ENCODE measurements around the gene PCED1B.

PCED1B gene

GRCh38 chr12:47221256-47222023 lies 142.0 kb downstream of the PCED1B start:
- Histone ChIP-seq H3K27me3 (ENCODE audit: insufficient read depth, low read length) (no peaks in the 10 kb centered on the region), H3K27ac (ENCODE audit: low read depth, low read length) (no peak overlapping the region), H3K4me1 (ENCODE audit: control insufficient read depth, insufficient read depth, low read length, unreplicated experiment) (peaks cover 17% of the 10 kb centered on the region), H3K36me3 (ENCODE audit: insufficient read depth, low read length) (no peaks in the 10 kb centered on the region), H3K79me2 (ENCODE audit: control insufficient read depth, insufficient read depth, low read length, unreplicated experiment) (no peaks in the 10 kb centered on the region), H2AFZ (ENCODE audit: low read length, unreplicated experiment) (no peak overlapping the region), H3K4me3 (ENCODE audit: low read depth, low read length) (no peak overlapping the region)

GRCh38 chr12:47222520-47223030 lies 143.2 kb downstream of the PCED1B start:
- Histone ChIP-seq H3K4me1 (ENCODE audit: control insufficient read depth, insufficient read depth, low read length, unreplicated experiment) (peaks cover 17% of the 10 kb centered on the region), H2AFZ (ENCODE audit: low read length, unreplicated experiment) (peak overlapping the region; percentile 51), H3K79me2 (ENCODE audit: control insufficient read depth, insufficient read depth, low read length, unreplicated experiment) (no peaks in the 10 kb centered on the region), H3K27ac (ENCODE audit: low read depth, low read length) (no peak overlapping the region), H3K4me3 (ENCODE audit: low read depth, low read length) (0 out of 2 replicates have a peak overlapping the region, but pooled peaks have one; percentile 27), H3K36me3 (ENCODE audit: insufficient read depth, low read length) (no peaks in the 10 kb centered on the region), H3K27me3 (ENCODE audit: insufficient read depth, low read length) (no peaks in the 10 kb centered on the region)

- H3K4me1 ChIP-seq (ENCODE audit: control insufficient read depth, insufficient read depth, low read length, unreplicated experiment), result peaks cover 17% of the 10 kb centered on the region
- no peak overlapping the region for H3K27ac ChIP-seq (ENCODE audit: low read depth, low read length)
- no peaks in the 10 kb centered on the region for H3K79me2 ChIP-seq (ENCODE audit: control insufficient read depth, insufficient read depth, low read length, unreplicated experiment)
- peak overlapping the region; percentile 27; the same call in 1 of the 2 replicates for H3K4me3 ChIP-seq (ENCODE audit: low read depth, low read length)
- no peaks in the 10 kb centered on the region for H3K27me3 ChIP-seq (ENCODE audit: insufficient read depth, low read length)
- peak overlapping the region; percentile 51 for H2AFZ ChIP-seq (ENCODE audit: low read length, unreplicated experiment)
- H3K36me3 ChIP-seq (ENCODE audit: insufficient read depth, low read length), result no peaks in the 10 kb centered on the region
Observed at GRCh38 chr12:47223031-47223847, 143.8 kb downstream of the PCED1B start.

- H3K27ac ChIP-seq (ENCODE audit: low read depth, low read length), result no peak overlapping the region
- no peak overlapping the region for H3K4me3 ChIP-seq (ENCODE audit: low read depth, low read length)
- H3K36me3 ChIP-seq (ENCODE audit: insufficient read depth, low read length), result no peaks in the 10 kb centered on the region
- H2AFZ ChIP-seq (ENCODE audit: low read length, unreplicated experiment), result peak overlapping the region; percentile 51
- peaks cover 17% of the 10 kb centered on the region for H3K4me1 ChIP-seq (ENCODE audit: control insufficient read depth, insufficient read depth, low read length, unreplicated experiment)
- H3K79me2 ChIP-seq (ENCODE audit: control insufficient read depth, insufficient read depth, low read length, unreplicated experiment), result no peaks in the 10 kb centered on the region
- no peaks in the 10 kb centered on the region for H3K27me3 ChIP-seq (ENCODE audit: insufficient read depth, low read length)
Observed at GRCh38 chr12:47223848-47224213, 144.4 kb downstream of the PCED1B start.

- H2AFZ ChIP-seq (ENCODE audit: low read length, unreplicated experiment), result no peak overlapping the region
Observed at GRCh38 chr12:47224563-47225133, 145.2 kb downstream of the PCED1B start.

GRCh38 chr12:47225356-47225755 lies 145.9 kb downstream of the PCED1B start:
- Histone ChIP-seq H3K36me3 (ENCODE audit: insufficient read depth, low read length) (no peaks in the 10 kb centered on the region), H3K79me2 (ENCODE audit: control insufficient read depth, insufficient read depth, low read length, unreplicated experiment) (no peaks in the 10 kb centered on the region), H3K27ac (ENCODE audit: low read depth, low read length) (no peak overlapping the region), H2AFZ (ENCODE audit: low read length, unreplicated experiment) (no peak overlapping the region), H3K27me3 (ENCODE audit: insufficient read depth, low read length) (no peaks in the 10 kb centered on the region), H3K4me1 (ENCODE audit: control insufficient read depth, insufficient read depth, low read length, unreplicated experiment) (peaks cover 17% of the 10 kb centered on the region), H3K4me3 (ENCODE audit: low read depth, low read length) (no peak overlapping the region)

More at GRCh38 chr12:47224563-47225133, 145.2 kb downstream of the PCED1B start:
- Histone ChIP-seq H3K4me1 (ENCODE audit: control insufficient read depth, insufficient read depth, low read length, unreplicated experiment) (peaks cover 17% of the 10 kb centered on the region), H3K27ac (ENCODE audit: low read depth, low read length) (no peak overlapping the region), H3K4me3 (ENCODE audit: low read depth, low read length) (no peak overlapping the region), H3K27me3 (ENCODE audit: insufficient read depth, low read length) (no peaks in the 10 kb centered on the region), H3K36me3 (ENCODE audit: insufficient read depth, low read length) (no peaks in the 10 kb centered on the region), H3K79me2 (ENCODE audit: control insufficient read depth, insufficient read depth, low read length, unreplicated experiment) (no peaks in the 10 kb centered on the region)

GRCh38 chr12:47226199-47226598 lies 146.8 kb downstream of the PCED1B start:
- no peak overlapping the region for H3K4me3 ChIP-seq (ENCODE audit: low read depth, low read length)
- H3K79me2 ChIP-seq (ENCODE audit: control insufficient read depth, insufficient read depth, low read length, unreplicated experiment), result no peaks in the 10 kb centered on the region
- no peak overlapping the region for H3K27ac ChIP-seq (ENCODE audit: low read depth, low read length)
- peaks cover 12% of the 10 kb centered on the region for H3K4me1 ChIP-seq (ENCODE audit: control insufficient read depth, insufficient read depth, low read length, unreplicated experiment)
- H3K36me3 ChIP-seq (ENCODE audit: insufficient read depth, low read length), result no peaks in the 10 kb centered on the region
- H3K27me3 ChIP-seq (ENCODE audit: insufficient read depth, low read length), result no peaks in the 10 kb centered on the region
- no peak overlapping the region for H2AFZ ChIP-seq (ENCODE audit: low read length, unreplicated experiment)

- H3K79me2 ChIP-seq (ENCODE audit: control insufficient read depth, insufficient read depth, low read length, unreplicated experiment), result no peaks in the 10 kb centered on the region
- H3K27me3 ChIP-seq (ENCODE audit: insufficient read depth, low read length), result no peaks in the 10 kb centered on the region
- H3K4me3 ChIP-seq (ENCODE audit: low read depth, low read length), result no peak overlapping the region
- peaks cover under 1% of the 10 kb centered on the region for H3K4me1 ChIP-seq (ENCODE audit: control insufficient read depth, insufficient read depth, low read length, unreplicated experiment)
- H3K27ac ChIP-seq (ENCODE audit: low read depth, low read length), result no peak overlapping the region
- H3K36me3 ChIP-seq (ENCODE audit: insufficient read depth, low read length), result no peaks in the 10 kb centered on the region
- H2AFZ ChIP-seq (ENCODE audit: low read length, unreplicated experiment), result no peak overlapping the region
Observed at GRCh38 chr12:47228802-47229201, 149.4 kb downstream of the PCED1B start.

- Histone ChIP-seq H3K27ac (ENCODE audit: low read depth, low read length) (no peak overlapping the region), H3K4me1 (ENCODE audit: control insufficient read depth, insufficient read depth, low read length, unreplicated experiment) (peaks cover 7% of the 10 kb centered on the region), H3K4me3 (ENCODE audit: low read depth, low read length) (no peak overlapping the region), H2AFZ (ENCODE audit: low read length, unreplicated experiment) (no peak overlapping the region), H3K27me3 (ENCODE audit: insufficient read depth, low read length) (no peaks in the 10 kb centered on the region), H3K36me3 (ENCODE audit: insufficient read depth, low read length) (no peaks in the 10 kb centered on the region), H3K79me2 (ENCODE audit: control insufficient read depth, insufficient read depth, low read length, unreplicated experiment) (no peaks in the 10 kb centered on the region)
Observed at GRCh38 chr12:47231456-47231855, 152.0 kb downstream of the PCED1B start.

- no peaks in the 10 kb centered on the region for H3K79me2 ChIP-seq (ENCODE audit: control insufficient read depth, insufficient read depth, low read length, unreplicated experiment)
- H3K36me3 ChIP-seq (ENCODE audit: insufficient read depth, low read length), result no peaks in the 10 kb centered on the region
- no peak overlapping the region for H3K27ac ChIP-seq (ENCODE audit: low read depth, low read length)
- H3K4me1 ChIP-seq (ENCODE audit: control insufficient read depth, insufficient read depth, low read length, unreplicated experiment), result peaks cover 10% of the 10 kb centered on the region
- no peak overlapping the region for H2AFZ ChIP-seq (ENCODE audit: low read length, unreplicated experiment)
- H3K27me3 ChIP-seq (ENCODE audit: insufficient read depth, low read length), result no peaks in the 10 kb centered on the region
- H3K4me3 ChIP-seq (ENCODE audit: low read depth, low read length), result no peak overlapping the region
Observed at GRCh38 chr12:47234576-47235141, 155.2 kb downstream of the PCED1B start.
